BE2C (cell line): ENCODE results near the gene CACNA2D2.

Experiments used
- DNase-seq: peaks from one replicate; pipeline ENCODE4 v3.0.0-alpha.2; 2020
- H3K27me3 ChIP-seq: fragments of 250-450 bp; sonication (Bioruptor Pico); 2 replicates; pipeline ENCODE4 v1.5.1; 2020; ENCODE audit warnings: mild to moderate bottlenecking
- H3K36me3 ChIP-seq: fragments of 250-450 bp; sonication (Bioruptor Pico); 2 replicates; pipeline ENCODE4 v1.5.1; 2020; ENCODE audit warnings: mild to moderate bottlenecking
- H3K4me1 ChIP-seq: fragments of 250-450 bp; sonication (Bioruptor Pico); 2 replicates; pipeline ENCODE4 v1.5.1; 2020
- H3K4me3 ChIP-seq: 2 replicates; pipeline ENCODE4 v1.5.1; 2011; ENCODE audit warnings: low read depth, low read length
- H3K9me3 ChIP-seq: fragments of 250-450 bp; sonication (Bioruptor Pico); 2 replicates; pipeline ENCODE4 v1.5.1; 2020
- CTCF ChIP-seq: IDR thresholded peaks from 2 replicates; pipeline ENCODE4 v1.5.1; 2012; ENCODE audit warnings: mild to moderate bottlenecking, low read depth, low read length

CACNA2D2 gene

GRCh38 chr3:50531201-50531600 lies 27.8 kb upstream of the CACNA2D2 start:
- Histone ChIP-seq H3K4me3 (no peak overlapping the region), H3K27me3 (no peaks in the 10 kb centered on the region), H3K36me3 (no peaks in the 10 kb centered on the region), H3K4me1 (no peaks in the 10 kb centered on the region), H3K9me3 (no peaks in the 10 kb centered on the region)
- DNase-seq, result no peak
- no peak for TF ChIP-seq CTCF

GRCh38 chr3:50530001-50530970 lies 26.9 kb upstream of the CACNA2D2 start:
- Histone ChIP-seq H3K9me3 (no peaks in the 10 kb centered on the region), H3K27me3 (no peaks in the 10 kb centered on the region), H3K4me3 (no peak overlapping the region), H3K4me1 (no peaks in the 10 kb centered on the region; the same call in 1 of the 2 replicates), H3K36me3 (no peaks in the 10 kb centered on the region)
- TF ChIP-seq CTCF, result no peak
- DNase-seq, result no peak

- peaks cover 4% of the 10 kb centered on the region for H3K4me1 ChIP-seq
- no peak for TF ChIP-seq CTCF
- H3K27me3 ChIP-seq, result no peaks in the 10 kb centered on the region
- no peaks in the 10 kb centered on the region for H3K36me3 ChIP-seq
- DNase-seq, result no peak
- H3K4me3 ChIP-seq, result no peak overlapping the region
- H3K9me3 ChIP-seq, result no peaks in the 10 kb centered on the region
These were observed 22.6 kb upstream of the CACNA2D2 start for GRCh38 chr3:50525987-50526386.

GRCh38 chr3:50525191-50525910 lies 21.9 kb upstream of the CACNA2D2 start:
- peaks cover 8% of the 10 kb centered on the region for H3K4me1 ChIP-seq
- H3K27me3 ChIP-seq, result no peaks in the 10 kb centered on the region
- no peak overlapping the region for H3K4me3 ChIP-seq
- H3K36me3 ChIP-seq, result no peaks in the 10 kb centered on the region
- DNase-seq, result no peak
- no peaks in the 10 kb centered on the region for H3K9me3 ChIP-seq
- TF ChIP-seq CTCF, result no peak

- TF ChIP-seq CTCF, result no peak
- no peak for DNase-seq
- H3K27me3 ChIP-seq, result no peaks in the 10 kb centered on the region
- no peaks in the 10 kb centered on the region for H3K36me3 ChIP-seq
- H3K4me1 ChIP-seq, result peaks cover 8% of the 10 kb centered on the region
- no peak overlapping the region for H3K4me3 ChIP-seq
- no peaks in the 10 kb centered on the region for H3K9me3 ChIP-seq
These were observed 21.3 kb upstream of the CACNA2D2 start for GRCh38 chr3:50524746-50525145.
